Activated T-cell treated with anti-CD3 and anti-CD28 coated beads, Interleukin-2, amount 50 U/mL, for 4 hours (primary cell): ENCODE data around the gene C6orf15. TPM values are rescaled to one million over a fixed set of nuclear protein-coding genes. Genes with fewer than 3 reads are reported as not detected.
"Not testable (repeated sequence)": the region's sequence is repeated elsewhere in the genome, so short reads cannot be mapped to it uniquely, and the experiment has no call there.

Experiments used
- ATAC-seq, 2 donors: fragments of 200-7000 bp; cut with Tn5 transposase; one replicate each; pipeline ENCODE4 v1.10.0; 2021
- DNase-seq: peaks from one replicate; pipeline ENCODE4 v3.0.0-alpha.2; 2020
- H3K27me3 Mint-ChIP-seq: one replicate; pipeline ENCODE4 v1.8.0; 2021; ENCODE audit warnings: low read depth, mixed read lengths
- H3K36me3 Mint-ChIP-seq: one replicate; pipeline ENCODE4 v1.8.0; 2022; ENCODE audit warnings: mixed read lengths; ENCODE audit not compliant: insufficient read depth
- H3K4me1 Mint-ChIP-seq: one replicate; pipeline ENCODE4 v1.8.0; 2021; ENCODE audit warnings: low read depth, mixed read lengths
- H3K4me3 Mint-ChIP-seq: one replicate; pipeline ENCODE4 v1.8.0; 2021; ENCODE audit warnings: mild to moderate bottlenecking, moderate library complexity, mixed read lengths
- H3K9me3 Mint-ChIP-seq: one replicate; pipeline ENCODE4 v1.8.0; 2021; ENCODE audit warnings: mixed read lengths
- total RNA-seq, 3 donors: library from RNA; stranded (reverse); gene quantifications; one replicate each; pipeline ENCODE4 v1.2.1, GENCODE V29; 2021

The C6orf15 gene
- total RNA-seq, 3 donors from 2014 or later: not detected

GRCh38 chr6:31079656-31080261 lies 32.6 kb downstream of the C6orf15 start:
- Mint-ChIP-seq H3K9me3 (no peaks in the 10 kb centered on the region), H3K4me1 (peaks cover 4% of the 10 kb centered on the region)
- ATAC-seq: peak; percentile 81 to 91

GRCh38 chr6:31076611-31077010 lies 35.8 kb downstream of the C6orf15 start:
- H3K36me3 Mint-ChIP-seq: no peaks in the 10 kb centered on the region
- no peaks in the 10 kb centered on the region for H3K9me3 Mint-ChIP-seq
- H3K27me3 Mint-ChIP-seq: no peaks in the 10 kb centered on the region
- ATAC-seq (no peak), DNase-seq (no peak)
- no peak overlapping the region for H3K4me3 Mint-ChIP-seq
- peaks cover 4% of the 10 kb centered on the region for H3K4me1 Mint-ChIP-seq

More at GRCh38 chr6:31079656-31080261, 32.6 kb downstream of the C6orf15 start:
- DNase-seq: peak; percentile 55
- Mint-ChIP-seq H3K36me3 (no peaks in the 10 kb centered on the region), H3K27me3 (no peaks in the 10 kb centered on the region), H3K4me3 (peak overlapping the region; percentile 35)

GRCh38 chr6:31075528-31075927 lies 36.8 kb downstream of the C6orf15 start:
- Mint-ChIP-seq H3K36me3 (no peaks in the 10 kb centered on the region), H3K27me3 (no peaks in the 10 kb centered on the region), H3K4me3 (no peak overlapping the region), H3K4me1 (peaks cover 4% of the 10 kb centered on the region), H3K9me3 (no peaks in the 10 kb centered on the region)
- ATAC-seq: no peak
- no peak for DNase-seq

GRCh38 chr6:31074401-31074800 lies 38.0 kb downstream of the C6orf15 start:
- Mint-ChIP-seq H3K27me3 (no peaks in the 10 kb centered on the region), H3K36me3 (no peaks in the 10 kb centered on the region), H3K4me3 (no peak overlapping the region), H3K4me1 (peaks cover 2% of the 10 kb centered on the region), H3K9me3 (no peaks in the 10 kb centered on the region)
- ATAC-seq: no peak
- no peak for DNase-seq

- H3K9me3 Mint-ChIP-seq: no peaks in the 10 kb centered on the region
- no peak overlapping the region for H3K4me3 Mint-ChIP-seq
- no peaks in the 10 kb centered on the region for H3K27me3 Mint-ChIP-seq
- DNase-seq (no peak), ATAC-seq (no peak)
- no peaks in the 10 kb centered on the region for H3K36me3 Mint-ChIP-seq
- peaks cover 3% of the 10 kb centered on the region for H3K4me1 Mint-ChIP-seq
These were observed 41.6 kb downstream of the C6orf15 start for GRCh38 chr6:31070711-31071197.

- peak; percentile 92 to 95 for ATAC-seq
- no peaks in the 10 kb centered on the region for H3K27me3 Mint-ChIP-seq
- no peaks in the 10 kb centered on the region for H3K36me3 Mint-ChIP-seq
- H3K4me1 Mint-ChIP-seq: peaks cover 3% of the 10 kb centered on the region
- H3K4me3 Mint-ChIP-seq: no peak overlapping the region
- DNase-seq: peak; percentile 64
- H3K9me3 Mint-ChIP-seq: no peaks in the 10 kb centered on the region
These were observed 43.6 kb downstream of the C6orf15 start for GRCh38 chr6:31068669-31069340.

- not testable (repeated sequence) for H3K4me3 Mint-ChIP-seq, DNase-seq, H3K27me3 Mint-ChIP-seq, H3K9me3 Mint-ChIP-seq, H3K36me3 Mint-ChIP-seq, H3K4me1 Mint-ChIP-seq, ATAC-seq
These were observed 44.3 kb downstream of the C6orf15 start for GRCh38 chr6:31067891-31068668.

GRCh38 chr6:31067028-31067427 lies 45.3 kb downstream of the C6orf15 start:
- not testable (repeated sequence) for H3K9me3 Mint-ChIP-seq, ATAC-seq, H3K4me3 Mint-ChIP-seq, H3K36me3 Mint-ChIP-seq, H3K4me1 Mint-ChIP-seq, DNase-seq, H3K27me3 Mint-ChIP-seq

GRCh38 chr6:31065556-31065955 lies 46.8 kb downstream of the C6orf15 start:
- Mint-ChIP-seq H3K36me3 (no peaks in the 10 kb centered on the region), H3K4me3 (no peak overlapping the region), H3K4me1 (peaks cover 3% of the 10 kb centered on the region), H3K27me3 (peaks cover 8% of the 10 kb centered on the region), H3K9me3 (no peaks in the 10 kb centered on the region)
- ATAC-seq: no peak
- no peak for DNase-seq

- no peak for DNase-seq
These were observed 48.4 kb downstream of the C6orf15 start for GRCh38 chr6:31063906-31064435.

More at GRCh38 chr6:31063906-31064435, 48.4 kb downstream of the C6orf15 start:
- H3K4me3 Mint-ChIP-seq: no peak overlapping the region
- ATAC-seq: no peak
- H3K27me3 Mint-ChIP-seq: peaks cover 8% of the 10 kb centered on the region
- peaks cover 3% of the 10 kb centered on the region for H3K4me1 Mint-ChIP-seq
- no peaks in the 10 kb centered on the region for H3K36me3 Mint-ChIP-seq
- no peaks in the 10 kb centered on the region for H3K9me3 Mint-ChIP-seq

Other genes with a start within 250 kb of the C6orf15 start
- 10 to 100 TPM; 13.9 to 23.1 (median 14.2) TPM for gene DDR1, start 228.1 kb downstream of the C6orf15 start, total RNA-seq
- 10 to 100 TPM; 69.6 to 74.0 (median 73.8) TPM for gene GTF2H4, start 204.4 kb downstream of the C6orf15 start, total RNA-seq
- gene VARS2, start 198.3 kb downstream of the C6orf15 start, total RNA-seq: 10 to 100 TPM; 73.6 to 95.1 (median 79.3) TPM
- gene SFTA2, start 180.4 kb downstream of the C6orf15 start, total RNA-seq: under 1 TPM in 1 of 3 donors, not detected in 2; 0.28 TPM
- under 1 TPM in 1 of 3 donors, not detected in 2; 0.03 TPM for gene MUCL3, start 171.6 kb downstream of the C6orf15 start, total RNA-seq
- not detected for gene MUC21, start 128.9 kb downstream of the C6orf15 start, total RNA-seq
- gene MUC22, start 102.1 kb downstream of the C6orf15 start, total RNA-seq: not detected
- not detected for gene PSORS1C1, start 2.2 kb upstream of the C6orf15 start, total RNA-seq
- gene CDSN, start 7.9 kb upstream of the C6orf15 start, total RNA-seq: not detected
- not detected for gene PSORS1C2, start 26.5 kb upstream of the C6orf15 start, total RNA-seq
- gene CCHCR1, start 45.2 kb upstream of the C6orf15 start, total RNA-seq: 10 to 100 TPM; 22.1 to 23.4 (median 23.1) TPM
- gene TCF19, start 46.0 kb upstream of the C6orf15 start, total RNA-seq: 10 to 100 TPM; 28.8 to 31.1 (median 30.8) TPM
- gene POU5F1, start 58.1 kb upstream of the C6orf15 start, total RNA-seq: 1 to 10 TPM in 2 of 3 donors, under 1 TPM in 1; 0.63 to 1.4 (median 1.0) TPM
- 1,000 to 10,000 TPM; 1,001 to 1,115 (median 1,103) TPM for gene HLA-C, start 159.5 kb upstream of the C6orf15 start, total RNA-seq
- gene HLA-B, start 244.6 kb upstream of the C6orf15 start, total RNA-seq: 1,000 to 10,000 TPM; 3,478 to 5,156 (median 4,066) TPM